Mammary epithelial cell (primary cell): ENCODE measurements around the gene TCF23.

Experiments
- CTCF ChIP-seq, 2 donors: IDR thresholded peaks in 1 of 2; conservative IDR thresholded peaks in 1 of 2; 2 replicates each; pipeline ENCODE4 v1.5.1; 2011 to 2012; ENCODE audit warnings: inconsistent platforms in 2 of 2, low read length in 2 of 2, mild to moderate bottlenecking in 2 of 2, control low read depth in 1 of 2, low read depth in 1 of 2; ENCODE audit not compliant: insufficient read depth in 1 of 2; ENCODE audit errors: extremely low read depth in 1 of 2
- EZH2 ChIP-seq: IDR thresholded peaks from 2 replicates; pipeline ENCODE4 v1.6.1; 2012; ENCODE audit warnings: low read length, inconsistent platforms, borderline replicate concordance

GRCh38 chr2:27162151-27163121 lies 13.6 kb downstream of the TCF23 start:
- TF ChIP-seq EZH2, result no peak
- no peak for TF ChIP-seq CTCF (conservative IDR thresholded peaks at IDR 0.05 in 1 of 2, IDR thresholded peaks at IDR 0.05 in 1 of 2; ENCODE audit: extremely low read depth in 1 of 2, insufficient read depth in 1 of 2, low read depth in 1 of 2, low read length in 2 of 2)
